Stromal cell of bone marrow (primary cell): ENCODE results near the gene PRR5L.
A peak's percentile ranks its signal among the peaks of the same experiment; 100 is the strongest.

Experiments
- DNase-seq: peaks from one replicate; pipeline ENCODE4 v3.0.0-alpha.2; 2012; ENCODE audit warnings: low read depth

The PRR5L gene

GRCh38 chr11:36436064-36436463 is 140.0 kb downstream of the PRR5L start:
- DNase-seq = no peak

GRCh38 chr11:36436589-36436988 is 140.5 kb downstream of the PRR5L start:
- DNase-seq = no peak

GRCh38 chr11:36437413-36437812 is 141.3 kb downstream of the PRR5L start:
- DNase-seq = no peak

- DNase-seq = no peak
These were observed 142.0 kb downstream of the PRR5L start for GRCh38 chr11:36438126-36438525.

GRCh38 chr11:36441610-36442208 is 145.6 kb downstream of the PRR5L start:
- DNase-seq = no peak

GRCh38 chr11:36443661-36444060 is 147.6 kb downstream of the PRR5L start:
- DNase-seq = no peak

- no peak for DNase-seq
These were observed 150.0 kb downstream of the PRR5L start for GRCh38 chr11:36446135-36446534.

GRCh38 chr11:36447514-36447913 is 151.4 kb downstream of the PRR5L start:
- no peak for DNase-seq

GRCh38 chr11:36447947-36448346 is 151.9 kb downstream of the PRR5L start:
- DNase-seq = no peak

GRCh38 chr11:36449561-36450096 is 153.5 kb downstream of the PRR5L start:
- no peak for DNase-seq

GRCh38 chr11:36450110-36450572 is 154.1 kb downstream of the PRR5L start:
- DNase-seq = no peak

GRCh38 chr11:36451045-36451444 is 155.0 kb downstream of the PRR5L start:
- no peak for DNase-seq

- no peak for DNase-seq
These were observed 155.6 kb downstream of the PRR5L start for GRCh38 chr11:36451681-36452080.

- peak; percentile 59 for DNase-seq
These were observed 156.3 kb downstream of the PRR5L start for GRCh38 chr11:36452236-36452940.

- DNase-seq = no peak
These were observed 156.9 kb downstream of the PRR5L start for GRCh38 chr11:36452961-36453360.

- DNase-seq = no peak
These were observed 157.6 kb downstream of the PRR5L start for GRCh38 chr11:36453678-36454077.

- no peak for DNase-seq
These were observed 158.5 kb downstream of the PRR5L start for GRCh38 chr11:36454551-36454940.

GRCh38 chr11:36454941-36455631 is 159.0 kb downstream of the PRR5L start:
- DNase-seq = no peak

- peak; percentile 98 for DNase-seq
These were observed 159.6 kb downstream of the PRR5L start for GRCh38 chr11:36455658-36456111.

- peak; percentile 66 for DNase-seq
These were observed 160.1 kb downstream of the PRR5L start for GRCh38 chr11:36456156-36456555.

- DNase-seq = no peak
These were observed 162.2 kb downstream of the PRR5L start for GRCh38 chr11:36458129-36458915.

GRCh38 chr11:36459046-36459445 is 163.0 kb downstream of the PRR5L start:
- DNase-seq = no peak
